ENCODE results near the gene CYP26C1.
"Not testable (repeated sequence)": the region's sequence is repeated elsewhere in the genome, so short reads cannot be mapped to it uniquely, and the experiment has no call there.

- TF ChIP-seq, protein P1, sequence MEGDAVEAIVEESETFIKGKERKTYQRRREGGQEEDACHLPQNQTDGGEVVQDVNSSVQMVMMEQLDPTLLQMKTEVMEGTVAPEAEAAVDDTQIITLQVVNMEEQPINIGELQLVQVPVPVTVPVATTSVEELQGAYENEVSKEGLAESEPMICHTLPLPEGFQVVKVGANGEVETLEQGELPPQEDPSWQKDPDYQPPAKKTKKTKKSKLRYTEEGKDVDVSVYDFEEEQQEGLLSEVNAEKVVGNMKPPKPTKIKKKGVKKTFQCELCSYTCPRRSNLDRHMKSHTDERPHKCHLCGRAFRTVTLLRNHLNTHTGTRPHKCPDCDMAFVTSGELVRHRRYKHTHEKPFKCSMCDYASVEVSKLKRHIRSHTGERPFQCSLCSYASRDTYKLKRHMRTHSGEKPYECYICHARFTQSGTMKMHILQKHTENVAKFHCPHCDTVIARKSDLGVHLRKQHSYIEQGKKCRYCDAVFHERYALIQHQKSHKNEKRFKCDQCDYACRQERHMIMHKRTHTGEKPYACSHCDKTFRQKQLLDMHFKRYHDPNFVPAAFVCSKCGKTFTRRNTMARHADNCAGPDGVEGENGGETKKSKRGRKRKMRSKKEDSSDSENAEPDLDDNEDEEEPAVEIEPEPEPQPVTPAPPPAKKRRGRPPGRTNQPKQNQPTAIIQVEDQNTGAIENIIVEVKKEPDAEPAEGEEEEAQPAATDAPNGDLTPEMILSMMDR (conservative IDR thresholded peaks at IDR 0.05; ENCODE audit: low read length): not testable (repeated sequence)
- not testable (repeated sequence) for TF ChIP-seq EZH2phosphoT487 (IDR thresholded peaks at IDR 0.05; ENCODE audit: borderline replicate concordance, low read depth, low read length)
These were observed 40.5 kb downstream of the CYP26C1 start for GRCh38 chr10:93101148-93101547.

Measured in OCI-LY7 (cell line).